Effector memory CD4-positive, alpha-beta T cell (primary cell): ENCODE results near the gene SLC39A11.
"Not testable (repeated sequence)": the region's sequence is repeated elsewhere in the genome, so short reads cannot be mapped to it uniquely, and the experiment has no call there.

Source experiments
- DNase-seq, 3 donors: peaks; one replicate each; pipeline ENCODE4 v3.0.0-alpha.2; 2020
- H3K27ac ChIP-seq: 2 replicates; pipeline ENCODE4 v1.7.0; 2013; ENCODE audit warnings: mild to moderate bottlenecking, low read length, moderate library complexity; ENCODE audit not compliant: insufficient read depth, poor library complexity, severe bottlenecking
- H3K27me3 ChIP-seq: replicated peaks from 2 replicates; pipeline ENCODE4 v1.7.0; 2013; ENCODE audit warnings: mild to moderate bottlenecking, low read length; ENCODE audit not compliant: insufficient read depth, control insufficient read depth, poor library complexity, severe bottlenecking
- H3K36me3 ChIP-seq: 2 replicates; pipeline ENCODE4 v1.7.0; 2013; ENCODE audit warnings: mild to moderate bottlenecking, low read length, moderate library complexity; ENCODE audit not compliant: control insufficient read depth, insufficient read depth
- H3K4me1 ChIP-seq: 2 replicates; pipeline ENCODE4 v1.7.0; 2013; ENCODE audit warnings: low read length, mild to moderate bottlenecking; ENCODE audit not compliant: control insufficient read depth, insufficient read depth, poor library complexity, severe bottlenecking
- H3K4me3 ChIP-seq: 2 replicates; pipeline ENCODE4 v1.7.0; 2013; ENCODE audit warnings: low read length, low read depth, mild to moderate bottlenecking; ENCODE audit not compliant: insufficient read depth, poor library complexity, severe bottlenecking
- H3K9me3 ChIP-seq: 2 replicates; pipeline ENCODE4 v1.7.0; 2013; ENCODE audit warnings: mild to moderate bottlenecking, low read length, moderate library complexity; ENCODE audit not compliant: control insufficient read depth

SLC39A11 gene

DNA sequence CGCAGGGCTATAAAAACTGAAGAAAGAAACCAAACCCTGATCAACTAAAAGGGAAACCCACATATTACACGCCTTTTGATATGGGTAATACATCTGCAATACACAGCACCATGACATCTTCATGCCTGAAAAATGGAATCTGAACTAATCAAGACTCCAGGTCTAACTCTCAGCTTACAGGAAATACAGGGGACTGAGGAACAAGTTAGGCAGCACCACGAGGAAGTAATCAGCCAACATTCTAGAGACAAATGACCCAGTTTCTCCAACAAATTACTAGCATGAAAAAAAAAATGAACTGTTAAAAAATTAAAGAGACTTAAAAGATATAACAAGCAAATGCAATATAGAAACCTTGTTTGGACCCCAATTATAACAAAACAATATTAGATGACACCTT lies 9.1 kb downstream of the SLC39A11 start:
- no peak overlapping the region for H3K4me3 ChIP-seq
- peaks cover 18% of the 10 kb centered on the region for H3K36me3 ChIP-seq
- H3K4me1 ChIP-seq, result no peaks in the 10 kb centered on the region

DNA sequence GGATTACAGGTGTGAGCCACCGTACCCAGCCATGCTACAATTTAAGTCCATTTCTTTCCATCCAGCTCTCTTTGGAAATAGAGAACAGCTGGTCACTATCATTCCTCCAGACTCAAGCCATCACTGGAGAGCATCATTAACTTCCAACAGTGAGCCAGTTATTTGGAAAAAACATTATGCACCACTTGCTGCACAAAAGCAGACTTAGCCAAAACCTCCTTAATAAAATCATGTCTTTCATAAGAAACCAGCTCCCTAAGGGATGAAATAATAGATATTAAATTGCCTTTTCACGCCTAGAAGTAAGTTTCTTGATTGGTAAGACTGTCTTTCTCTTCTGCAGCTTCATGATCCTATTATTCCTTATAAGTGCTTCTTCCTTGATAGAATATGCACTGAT lies 17.9 kb downstream of the SLC39A11 start:
- Histone ChIP-seq H3K36me3 (peaks cover 6% of the 10 kb centered on the region), H3K9me3 (no peaks in the 10 kb centered on the region), H3K4me1 (no peaks in the 10 kb centered on the region), H3K4me3 (no peak overlapping the region), H3K27me3 (no peaks in the 10 kb centered on the region), H3K27ac (no peak overlapping the region)
- no peak for DNase-seq

More for the DNA sequence above, 9.1 kb downstream of the SLC39A11 start:
- Histone ChIP-seq H3K9me3 (no peaks in the 10 kb centered on the region), H3K27me3 (no peaks in the 10 kb centered on the region), H3K27ac (no peak overlapping the region)
- no peak for DNase-seq

DNA sequence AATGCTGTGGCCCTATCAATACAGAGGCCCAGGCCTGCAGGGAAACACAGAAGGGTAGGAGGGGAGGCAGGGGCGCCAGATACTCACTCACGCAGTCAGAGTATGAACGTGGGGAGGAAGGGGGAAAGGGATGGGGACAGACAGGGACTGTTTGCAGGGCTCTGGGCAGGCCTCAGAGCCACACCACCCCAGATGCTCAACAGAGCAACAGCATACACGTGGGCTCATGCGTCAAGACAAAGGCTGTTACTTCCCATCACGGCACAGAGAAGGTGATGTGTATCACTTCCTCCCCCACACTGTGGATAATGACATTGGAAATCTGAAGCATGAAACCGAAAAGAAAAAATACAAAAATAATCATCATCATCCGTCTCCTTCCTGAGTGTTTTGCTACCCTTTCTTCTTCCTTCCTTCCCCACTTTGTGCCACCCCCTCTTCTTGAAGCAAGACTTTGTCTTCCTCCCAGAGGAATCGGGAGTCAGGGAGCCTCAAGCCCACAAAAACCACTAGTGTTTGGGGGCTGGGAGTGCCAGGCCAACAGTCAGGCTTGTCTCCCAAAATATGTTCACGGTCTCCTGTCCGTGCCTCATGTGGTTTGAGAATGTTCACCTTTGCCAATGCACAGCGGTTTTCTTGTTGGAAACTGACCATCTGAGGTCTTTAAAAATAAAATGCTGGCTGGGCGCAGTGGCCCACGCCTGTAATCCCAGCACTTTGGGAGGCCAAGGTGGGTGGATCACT lies 20.1 kb downstream of the SLC39A11 start:
- H3K4me1 ChIP-seq, result no peaks in the 10 kb centered on the region

DNA sequence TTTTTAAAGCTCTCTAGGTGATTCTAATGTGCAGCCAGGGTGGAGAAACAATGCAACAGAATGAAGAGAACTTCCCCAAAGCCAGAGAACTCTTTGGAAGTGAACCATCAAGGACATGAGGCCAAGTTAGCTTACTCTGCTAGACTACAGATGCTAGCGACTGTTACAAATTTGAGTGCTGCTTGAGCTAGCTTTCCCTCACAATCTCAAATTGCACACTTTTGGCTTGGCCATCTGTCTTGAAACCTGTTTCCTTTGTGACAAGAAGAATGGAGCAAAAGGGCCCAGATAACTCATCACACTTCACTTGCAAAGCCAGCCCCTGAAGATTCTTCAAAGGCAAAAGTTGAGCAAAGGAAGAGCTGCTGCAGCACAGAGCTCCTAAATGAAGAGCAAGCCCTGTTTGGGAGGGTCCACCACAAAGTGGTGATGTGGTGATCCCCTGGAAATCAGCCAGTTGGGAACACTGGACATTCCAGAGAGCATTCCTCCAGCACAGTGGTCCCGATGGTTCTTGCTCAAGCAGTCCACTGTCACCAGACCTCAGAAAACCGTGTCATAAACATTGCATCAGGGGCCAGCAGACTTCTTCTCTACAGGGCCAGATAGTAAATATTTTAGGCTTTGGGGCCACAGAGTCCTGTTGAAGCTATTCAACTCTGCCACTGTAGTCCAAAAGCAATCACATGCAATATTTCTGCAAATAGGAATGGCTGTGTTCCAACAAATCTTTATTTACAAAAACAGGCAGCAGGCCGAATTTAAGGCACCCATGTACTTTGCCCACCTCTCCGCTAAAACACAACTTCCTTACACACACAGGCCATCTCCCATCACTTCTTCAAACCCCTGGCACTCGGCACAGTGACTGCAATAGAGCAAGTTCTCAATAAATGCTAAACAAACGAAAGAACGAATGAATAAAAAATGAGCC lies 21.2 kb downstream of the SLC39A11 start:
- Histone ChIP-seq H3K4me3 (no peak overlapping the region), H3K27me3 (no peaks in the 10 kb centered on the region), H3K27ac (no peak overlapping the region), H3K36me3 (peaks cover 6% of the 10 kb centered on the region), H3K4me1 (no peaks in the 10 kb centered on the region), H3K9me3 (no peaks in the 10 kb centered on the region)
- no peak for DNase-seq

More for the DNA sequence above, 20.1 kb downstream of the SLC39A11 start:
- Histone ChIP-seq H3K27ac (no peak overlapping the region), H3K36me3 (peaks cover 6% of the 10 kb centered on the region), H3K27me3 (no peaks in the 10 kb centered on the region), H3K9me3 (no peaks in the 10 kb centered on the region), H3K4me3 (no peak overlapping the region)
- DNase-seq, result no peak

DNA sequence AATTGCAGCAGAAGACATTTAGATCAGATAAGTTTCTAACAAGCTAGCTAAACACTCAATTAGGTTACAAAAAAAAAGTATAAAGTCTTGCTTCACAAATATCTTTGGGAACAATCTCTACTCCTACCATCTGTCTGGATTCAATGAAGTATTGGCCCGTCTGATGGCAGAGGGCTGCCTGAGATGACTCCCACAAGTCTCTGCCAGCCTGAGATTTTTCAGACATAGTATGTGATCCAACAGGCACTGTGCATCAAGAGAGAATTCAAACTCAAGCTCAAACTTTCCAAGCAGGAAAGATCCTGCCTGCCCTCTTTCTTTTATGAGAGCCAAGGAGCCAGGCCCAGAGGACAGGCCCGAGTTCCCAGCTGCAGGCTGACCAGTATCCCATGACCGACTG lies 22.6 kb downstream of the SLC39A11 start:
- H3K4me1 ChIP-seq, result no peaks in the 10 kb centered on the region
- H3K36me3 ChIP-seq, result peaks cover 6% of the 10 kb centered on the region
- H3K27me3 ChIP-seq, result no peaks in the 10 kb centered on the region
- no peak overlapping the region for H3K27ac ChIP-seq
- no peak for DNase-seq
- no peaks in the 10 kb centered on the region for H3K9me3 ChIP-seq
- no peak overlapping the region for H3K4me3 ChIP-seq

DNA sequence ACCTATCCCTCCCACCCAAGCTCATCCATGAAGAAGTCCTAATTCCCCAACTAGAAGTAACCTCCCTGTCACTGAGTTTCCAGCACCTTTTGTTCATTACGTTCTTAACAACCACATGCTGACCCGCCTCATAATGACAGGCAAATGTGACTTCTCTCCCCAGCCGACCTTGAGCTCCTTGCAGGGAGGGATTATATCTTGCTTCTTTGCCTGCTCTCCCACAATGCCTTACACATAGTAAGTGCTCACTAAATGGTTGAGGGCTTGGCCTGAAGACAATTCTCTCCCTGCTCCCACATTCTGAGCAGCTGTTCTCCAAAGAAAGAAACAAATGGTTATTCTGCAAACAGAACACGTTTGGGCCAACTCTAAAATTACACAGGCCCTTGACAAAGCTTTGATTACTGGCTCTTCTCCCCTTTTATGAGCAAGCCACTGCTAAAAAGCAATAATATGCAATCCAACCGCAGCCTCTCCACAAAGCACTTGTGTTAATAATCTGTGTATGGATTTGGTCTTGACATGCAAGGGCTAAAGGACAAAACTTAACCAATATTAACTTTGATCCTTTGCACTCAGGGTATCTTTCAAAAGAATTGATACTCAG lies 23.2 kb downstream of the SLC39A11 start:
- no peaks in the 10 kb centered on the region for H3K9me3 ChIP-seq
- H3K36me3 ChIP-seq, result peaks cover 6% of the 10 kb centered on the region
- no peak for DNase-seq
- H3K4me3 ChIP-seq, result no peak overlapping the region
- H3K4me1 ChIP-seq, result no peaks in the 10 kb centered on the region
- no peaks in the 10 kb centered on the region for H3K27me3 ChIP-seq
- H3K27ac ChIP-seq, result no peak overlapping the region

DNA sequence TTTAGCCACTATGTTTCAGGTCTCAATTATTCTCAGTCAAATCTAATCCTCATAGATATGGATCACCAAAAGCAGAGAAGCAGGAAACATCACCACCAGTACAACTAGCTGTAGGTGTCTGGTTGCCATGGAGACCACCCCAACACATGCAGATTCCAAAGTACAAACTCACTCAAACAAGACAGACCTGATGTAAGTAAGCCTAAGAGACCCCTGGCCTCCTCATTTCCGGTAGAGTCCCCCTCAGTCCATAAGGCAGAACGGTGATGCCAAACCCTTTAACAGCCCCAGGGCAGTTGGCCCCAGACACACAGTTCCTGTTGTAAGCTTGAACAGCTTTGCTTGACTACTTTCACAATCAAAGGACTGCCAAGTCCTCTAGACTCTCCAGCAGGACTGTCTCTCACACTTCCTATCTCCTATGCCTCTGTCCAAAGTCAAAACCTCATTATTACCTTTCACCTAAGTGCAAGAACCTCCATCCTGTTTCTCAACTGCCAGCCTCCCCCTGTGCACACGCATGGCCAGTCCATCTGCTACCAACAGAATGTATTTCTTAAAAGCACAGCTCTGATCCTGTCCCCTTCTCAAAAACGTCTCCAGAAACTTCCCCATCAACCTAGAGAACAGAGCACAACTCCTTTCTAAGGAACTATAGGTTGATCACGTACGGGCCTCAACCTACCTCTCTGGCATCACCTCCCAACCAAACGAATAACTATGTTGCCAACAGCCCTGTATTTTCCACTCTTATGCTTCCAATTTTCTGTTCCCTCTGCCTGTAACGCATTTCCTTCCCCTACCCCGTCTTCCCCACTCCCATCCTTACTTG lies 23.9 kb downstream of the SLC39A11 start:
- no peak for DNase-seq
- no peak overlapping the region for H3K4me3 ChIP-seq
- no peaks in the 10 kb centered on the region for H3K27me3 ChIP-seq
- H3K9me3 ChIP-seq, result no peaks in the 10 kb centered on the region
- H3K36me3 ChIP-seq, result peaks cover 4% of the 10 kb centered on the region
- no peaks in the 10 kb centered on the region for H3K4me1 ChIP-seq
- no peak overlapping the region for H3K27ac ChIP-seq

DNA sequence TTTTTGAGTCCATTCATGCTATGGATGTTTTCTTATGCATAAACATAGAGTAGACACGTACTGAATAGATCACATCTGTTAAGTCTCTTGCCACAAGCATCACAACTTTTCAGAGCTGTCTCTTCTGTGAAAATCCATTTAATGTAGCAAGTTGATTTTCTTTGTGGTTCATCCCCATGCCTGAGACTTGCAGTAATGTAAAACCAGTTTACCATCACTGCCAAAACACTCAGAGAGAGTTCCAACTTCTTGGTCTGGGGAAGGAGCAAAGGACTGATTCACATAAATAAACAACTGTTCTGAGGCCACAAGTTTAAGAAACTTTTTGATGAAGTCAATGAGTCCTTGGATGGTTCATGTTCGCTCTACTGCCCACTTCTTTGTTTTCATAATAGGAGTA lies 24.8 kb downstream of the SLC39A11 start:
- not testable (repeated sequence) for H3K4me3 ChIP-seq, H3K36me3 ChIP-seq, H3K27me3 ChIP-seq, H3K4me1 ChIP-seq, H3K27ac ChIP-seq, H3K9me3 ChIP-seq, DNase-seq

DNA sequence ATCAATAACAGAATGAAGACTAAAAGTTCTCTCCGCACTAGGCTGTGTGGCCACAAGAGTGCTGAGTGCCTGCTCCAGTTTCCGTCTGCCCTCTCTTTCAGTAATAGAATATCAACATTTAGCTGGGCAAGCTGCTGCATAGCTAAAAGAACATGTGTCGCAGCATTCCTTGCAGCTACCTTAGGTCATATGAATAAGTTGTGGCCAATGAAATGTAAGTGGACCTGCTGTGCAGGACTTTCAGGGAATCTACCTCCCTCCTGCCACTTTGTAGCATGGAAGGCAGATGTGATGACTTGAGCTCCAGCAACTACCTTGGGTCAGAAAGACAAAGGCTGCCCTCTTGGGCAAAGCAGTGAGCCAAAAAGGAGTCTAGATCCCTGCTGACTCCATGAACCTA lies 25.4 kb downstream of the SLC39A11 start:
- Histone ChIP-seq H3K4me3 (no peak overlapping the region), H3K27ac (no peak overlapping the region)

More for the DNA sequence above, 25.4 kb downstream of the SLC39A11 start:
- H3K36me3 ChIP-seq, result no peaks in the 10 kb centered on the region
- no peaks in the 10 kb centered on the region for H3K9me3 ChIP-seq
- H3K27me3 ChIP-seq, result no peaks in the 10 kb centered on the region
- H3K4me1 ChIP-seq, result no peaks in the 10 kb centered on the region
- DNase-seq, result no peak
